Colon (tissue), 2 donors: ENCODE measurements around the gene KRTAP5-4.
"Not testable (repeated sequence)": the region's sequence is repeated elsewhere in the genome, so short reads cannot be mapped to it uniquely, and the experiment has no call there.

Source experiments
- FAIRE-seq: peaks from 2 replicates; lab custom pipeline; 2012; peaks lifted over from hg19 to GRCh38; lab: Jason Lieb, UNC
- donor health status: control.
- donor health status: control.

KRTAP5-4 gene

GRCh38 chr11:1600626-1601025, 21.3 kb downstream of the KRTAP5-4 start:
- no peak for FAIRE-seq

- FAIRE-seq: no peak
Measured at GRCh38 chr11:1598816-1599215, 23.1 kb downstream of the KRTAP5-4 start.

- not testable (repeated sequence) for FAIRE-seq
Measured at GRCh38 chr11:1598406-1598805, 23.5 kb downstream of the KRTAP5-4 start.

GRCh38 chr11:1597994-1598380, 24.0 kb downstream of the KRTAP5-4 start, which contains the start of gene KRTAP5-2:
Gene KRTAP5-2 (minus strand): TSS chr11:1598294. CDS start chr11:1598250, 44 bp downstream.
- no peak for FAIRE-seq

- FAIRE-seq: no peak
Measured at GRCh38 chr11:1597331-1597993, 24.5 kb downstream of the KRTAP5-4 start.

GRCh38 chr11:1596576-1597121, 25.3 kb downstream of the KRTAP5-4 start:
- FAIRE-seq: not testable (repeated sequence)

- FAIRE-seq: not testable (repeated sequence)
Measured at GRCh38 chr11:1595994-1596575, 25.9 kb downstream of the KRTAP5-4 start.

GRCh38 chr11:1592628-1593027, 29.3 kb downstream of the KRTAP5-4 start:
- no peak for FAIRE-seq

GRCh38 chr11:1589996-1590395, 31.9 kb downstream of the KRTAP5-4 start:
- FAIRE-seq: no peak

GRCh38 chr11:1589191-1589963, 32.6 kb downstream of the KRTAP5-4 start:
- FAIRE-seq: not testable (repeated sequence)

- FAIRE-seq: no peak
Measured at GRCh38 chr11:1586699-1587098, 35.2 kb downstream of the KRTAP5-4 start.

GRCh38 chr11:1584661-1585370, 37.1 kb downstream of the KRTAP5-4 start, which contains the start of gene KRTAP5-1:
Gene KRTAP5-1 (minus strand): TSS chr11:1585283. CDS start chr11:1585249, 34 bp downstream.
- FAIRE-seq: not testable (repeated sequence)

GRCh38 chr11:1582909-1583308, 39.0 kb downstream of the KRTAP5-4 start:
- FAIRE-seq: not testable (repeated sequence)

GRCh38 chr11:1581976-1582375, 40.0 kb downstream of the KRTAP5-4 start:
- no peak for FAIRE-seq

GRCh38 chr11:1576825-1577224, 45.1 kb downstream of the KRTAP5-4 start:
- no peak for FAIRE-seq

- FAIRE-seq: not testable (repeated sequence)
Measured at GRCh38 chr11:1575756-1576155, 46.2 kb downstream of the KRTAP5-4 start.

GRCh38 chr11:1574933-1575242, 47.0 kb downstream of the KRTAP5-4 start:
- FAIRE-seq: no peak

- no peak for FAIRE-seq
Measured at GRCh38 chr11:1574238-1574932, 47.6 kb downstream of the KRTAP5-4 start.

- FAIRE-seq: no peak
Measured at GRCh38 chr11:1573903-1574237, 48.1 kb downstream of the KRTAP5-4 start.

GRCh38 chr11:1573077-1573902, 48.6 kb downstream of the KRTAP5-4 start:
- FAIRE-seq: no peak
